Measurements from ENCODE around the gene ZNF850.

Gene ZNF850

DNA sequence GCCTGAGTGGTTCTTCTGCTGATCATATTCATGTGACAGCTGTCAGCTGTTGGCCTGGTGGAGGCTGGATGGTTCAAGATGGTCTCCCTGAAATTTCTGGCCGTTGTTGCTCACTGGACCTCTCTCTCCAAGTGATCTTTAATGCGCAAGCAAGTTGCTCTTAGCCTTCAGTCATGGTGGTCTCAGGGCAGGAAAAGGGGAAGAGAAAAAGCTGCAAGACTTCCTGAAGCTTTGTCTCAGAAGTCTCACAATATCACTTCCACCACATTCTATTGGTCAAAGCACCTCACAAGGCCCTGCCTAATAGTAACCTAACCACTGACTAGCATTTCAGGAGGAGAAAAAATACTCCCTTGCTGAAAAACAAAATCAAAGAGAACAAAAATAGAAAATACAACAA lies 86.8 kb downstream of the ZNF850 start:
- Histone ChIP-seq H2AK5ac (ENCODE audit: low read depth, low read length) (no peak overlapping the region), H3K23ac (ENCODE audit: low read depth, low read length, poor library complexity) (no peak overlapping the region), H4K91ac (ENCODE audit: low read depth, low read length, poor library complexity) (no peak overlapping the region), H3K4ac (ENCODE audit: low read length) (no peak overlapping the region), H3K36me3 (replicated peaks in 1 of 2; ENCODE audit: control insufficient read depth in 2 of 2, insufficient read depth in 2 of 2, low read length in 2 of 2) (peaks cover 9 to 43% of the 10 kb centered on the region in 2 donors), H3K18ac (ENCODE audit: low read length) (no peak overlapping the region), H3K4me2 (ENCODE audit: insufficient read depth, low read length, poor library complexity, severe bottlenecking) (no peak overlapping the region), H2BK5ac (ENCODE audit: low read length) (no peak overlapping the region), H2BK15ac (ENCODE audit: low read length) (no peak overlapping the region), H3K14ac (ENCODE audit: low read length) (no peak overlapping the region), H3K79me1 (ENCODE audit: low read depth, low read length) (peaks cover 3% of the 10 kb centered on the region), H2AFZ (ENCODE audit: low read length) (no peak overlapping the region), H2BK12ac (ENCODE audit: low read length) (no peak overlapping the region), H3K27me3 (ENCODE audit: control insufficient read depth in 3 of 3, insufficient read depth in 3 of 3, low read depth in 1 of 3, low read length in 3 of 3) (no peaks in the 10 kb centered on the region), H4K8ac (ENCODE audit: low read depth, low read length) (no peak overlapping the region), H3K4me1 (ENCODE audit: control insufficient read depth in 2 of 2, insufficient read depth in 1 of 2, low read depth in 1 of 2, low read length in 2 of 2) (peaks cover 5 to 6% of the 10 kb centered on the region in 2 donors), H3K9me3 (replicated peaks in 1 of 2; ENCODE audit: control insufficient read depth in 2 of 2, insufficient read depth in 1 of 2, low read depth in 1 of 2, low read length in 2 of 2) (peaks cover 7 to 45% of the 10 kb centered on the region in 2 donors), H2BK120ac (ENCODE audit: low read depth, low read length) (no peak overlapping the region), H3K27ac (replicated peaks; ENCODE audit: low read length) (no peak overlapping the region), H3K4me3 (ENCODE audit: low read length in 2 of 2) (no peak overlapping the region), H3K9ac (ENCODE audit: low read depth, low read length, poor library complexity) (no peak overlapping the region)
- DNase-seq (ENCODE audit: low spot score), result no peak
- no CpG with 5 or more reads among the region's 2 CpGs for WGBS, 2 donors (ENCODE audit: extremely low coverage in 2 of 2, insufficient read length in 2 of 2, insufficient replicate concordance in 1 of 2)

- H3K4ac ChIP-seq (ENCODE audit: low read length), result no peak overlapping the region
- peaks cover 0 to 49% of the 10 kb centered on the region in 2 donors for H3K9me3 ChIP-seq (replicated peaks in 1 of 2; ENCODE audit: control insufficient read depth in 2 of 2, insufficient read depth in 1 of 2, low read depth in 1 of 2, low read length in 2 of 2)
- DNase-seq (ENCODE audit: low spot score), result no peak
- H2AFZ ChIP-seq (ENCODE audit: low read length), result no peak overlapping the region
- H2BK120ac ChIP-seq (ENCODE audit: low read depth, low read length), result no peak overlapping the region
- no peak overlapping the region for H2BK5ac ChIP-seq (ENCODE audit: low read length)
- no peak overlapping the region for H3K9ac ChIP-seq (ENCODE audit: low read depth, low read length, poor library complexity)
- H3K4me2 ChIP-seq (ENCODE audit: insufficient read depth, low read length, poor library complexity, severe bottlenecking), result no peak overlapping the region
- no peaks in the 10 kb centered on the region for H3K4me1 ChIP-seq (ENCODE audit: control insufficient read depth in 2 of 2, insufficient read depth in 1 of 2, low read depth in 1 of 2, low read length in 2 of 2)
- no peak overlapping the region for H2AK5ac ChIP-seq (ENCODE audit: low read depth, low read length)
- H3K18ac ChIP-seq (ENCODE audit: low read length), result no peak overlapping the region
- no peak overlapping the region for H2BK12ac ChIP-seq (ENCODE audit: low read length)
- no peak overlapping the region for H3K23ac ChIP-seq (ENCODE audit: low read depth, low read length, poor library complexity)
- H4K8ac ChIP-seq (ENCODE audit: low read depth, low read length), result no peak overlapping the region
- H3K79me1 ChIP-seq (ENCODE audit: low read depth, low read length), result peaks cover 2% of the 10 kb centered on the region
- no peak overlapping the region for H3K14ac ChIP-seq (ENCODE audit: low read length)
- no peak overlapping the region for H3K4me3 ChIP-seq (ENCODE audit: low read length in 2 of 2)
- H3K27ac ChIP-seq (replicated peaks; ENCODE audit: low read length), result no peak overlapping the region
- H3K27me3 ChIP-seq (ENCODE audit: control insufficient read depth in 3 of 3, insufficient read depth in 3 of 3, low read depth in 1 of 3, low read length in 3 of 3), result no peaks in the 10 kb centered on the region
- H2BK15ac ChIP-seq (ENCODE audit: low read length), result no peak overlapping the region
- H4K91ac ChIP-seq (ENCODE audit: low read depth, low read length, poor library complexity), result no peak overlapping the region
- peaks cover 8 to 58% of the 10 kb centered on the region in 2 donors for H3K36me3 ChIP-seq (replicated peaks in 1 of 2; ENCODE audit: control insufficient read depth in 2 of 2, insufficient read depth in 2 of 2, low read length in 2 of 2)
These were observed 93.2 kb downstream of the ZNF850 start for GRCh38 chr19:36679455-36679854.

GRCh38 chr19:36674201-36674600 lies 98.4 kb downstream of the ZNF850 start:
- Histone ChIP-seq H3K9ac (ENCODE audit: low read depth, low read length, poor library complexity) (no peak overlapping the region), H4K8ac (ENCODE audit: low read depth, low read length) (no peak overlapping the region), H3K27me3 (ENCODE audit: control insufficient read depth in 3 of 3, insufficient read depth in 3 of 3, low read depth in 1 of 3, low read length in 3 of 3) (no peaks in the 10 kb centered on the region), H3K27ac (replicated peaks; ENCODE audit: low read length) (no peak overlapping the region), H3K9me3 (replicated peaks in 1 of 2; ENCODE audit: control insufficient read depth in 2 of 2, insufficient read depth in 1 of 2, low read depth in 1 of 2, low read length in 2 of 2) (peaks cover 3 to 74% of the 10 kb centered on the region in 2 donors), H3K23ac (ENCODE audit: low read depth, low read length, poor library complexity) (no peak overlapping the region), H2BK120ac (ENCODE audit: low read depth, low read length) (no peak overlapping the region), H2BK12ac (ENCODE audit: low read length) (no peak overlapping the region), H3K4me3 (ENCODE audit: low read length in 2 of 2) (no peak overlapping the region), H3K4me2 (ENCODE audit: insufficient read depth, low read length, poor library complexity, severe bottlenecking) (no peak overlapping the region), H3K14ac (ENCODE audit: low read length) (no peak overlapping the region), H2BK15ac (ENCODE audit: low read length) (no peak overlapping the region), H2AFZ (ENCODE audit: low read length) (no peak overlapping the region), H3K18ac (ENCODE audit: low read length) (no peak overlapping the region), H3K79me1 (ENCODE audit: low read depth, low read length) (no peaks in the 10 kb centered on the region), H4K91ac (ENCODE audit: low read depth, low read length, poor library complexity) (no peak overlapping the region), H3K36me3 (replicated peaks in 1 of 2; ENCODE audit: control insufficient read depth in 2 of 2, insufficient read depth in 2 of 2, low read length in 2 of 2) (peaks cover 7 to 35% of the 10 kb centered on the region in 2 donors), H3K4ac (ENCODE audit: low read length) (no peak overlapping the region), H2BK5ac (ENCODE audit: low read length) (no peak overlapping the region), H3K4me1 (ENCODE audit: control insufficient read depth in 2 of 2, insufficient read depth in 1 of 2, low read depth in 1 of 2, low read length in 2 of 2) (no peaks in the 10 kb centered on the region), H2AK5ac (ENCODE audit: low read depth, low read length) (no peak overlapping the region)
- no peak for DNase-seq (ENCODE audit: low spot score)
- no CpG with 5 or more reads among the region's 2 CpGs for WGBS, 2 donors (ENCODE audit: extremely low coverage in 2 of 2, insufficient read length in 2 of 2, insufficient replicate concordance in 1 of 2)

- no CpG with 5 or more reads among the region's 1 CpG for WGBS, 2 donors (ENCODE audit: extremely low coverage in 2 of 2, insufficient read length in 2 of 2, insufficient replicate concordance in 1 of 2)
- no peak overlapping the region for H4K91ac ChIP-seq (ENCODE audit: low read depth, low read length, poor library complexity)
- H3K27ac ChIP-seq (replicated peaks; ENCODE audit: low read length), result no peak overlapping the region
- no peak overlapping the region for H3K4ac ChIP-seq (ENCODE audit: low read length)
- H3K27me3 ChIP-seq (ENCODE audit: control insufficient read depth in 3 of 3, insufficient read depth in 3 of 3, low read depth in 1 of 3, low read length in 3 of 3), result no peaks in the 10 kb centered on the region
- no peak overlapping the region for H4K8ac ChIP-seq (ENCODE audit: low read depth, low read length)
- no peak overlapping the region for H2BK12ac ChIP-seq (ENCODE audit: low read length)
- H2BK5ac ChIP-seq (ENCODE audit: low read length), result no peak overlapping the region
- no peak for DNase-seq (ENCODE audit: low spot score)
- no peak overlapping the region for H3K4me2 ChIP-seq (ENCODE audit: insufficient read depth, low read length, poor library complexity, severe bottlenecking)
- H3K9me3 ChIP-seq (replicated peaks in 1 of 2; ENCODE audit: control insufficient read depth in 2 of 2, insufficient read depth in 1 of 2, low read depth in 1 of 2, low read length in 2 of 2), result peaks cover 3 to 74% of the 10 kb centered on the region in 2 donors
- H2BK120ac ChIP-seq (ENCODE audit: low read depth, low read length), result no peak overlapping the region
- peaks cover 4 to 26% of the 10 kb centered on the region in 2 donors for H3K36me3 ChIP-seq (replicated peaks in 1 of 2; ENCODE audit: control insufficient read depth in 2 of 2, insufficient read depth in 2 of 2, low read length in 2 of 2)
- H2AK5ac ChIP-seq (ENCODE audit: low read depth, low read length), result no peak overlapping the region
- no peak overlapping the region for H2BK15ac ChIP-seq (ENCODE audit: low read length)
- no peak overlapping the region for H2AFZ ChIP-seq (ENCODE audit: low read length)
- H3K79me1 ChIP-seq (ENCODE audit: low read depth, low read length), result no peaks in the 10 kb centered on the region
- no peak overlapping the region for H3K14ac ChIP-seq (ENCODE audit: low read length)
- no peak overlapping the region for H3K4me3 ChIP-seq (ENCODE audit: low read length in 2 of 2)
- no peak overlapping the region for H3K9ac ChIP-seq (ENCODE audit: low read depth, low read length, poor library complexity)
- no peak overlapping the region for H3K23ac ChIP-seq (ENCODE audit: low read depth, low read length, poor library complexity)
- H3K4me1 ChIP-seq (ENCODE audit: control insufficient read depth in 2 of 2, insufficient read depth in 1 of 2, low read depth in 1 of 2, low read length in 2 of 2), result no peaks in the 10 kb centered on the region
- H3K18ac ChIP-seq (ENCODE audit: low read length), result no peak overlapping the region
These were observed 100.2 kb downstream of the ZNF850 start for GRCh38 chr19:36672368-36672767.

All from neuronal stem cell (in vitro differentiated cells).